ENCODE data around the gene TTC22. TPM values are rescaled to one million over a fixed set of nuclear protein-coding genes. Genes with fewer than 3 reads are reported as not detected.

TTC22 gene
- total RNA-seq, 1 experiment from 2014 or later: 1.8 TPM

DNA sequence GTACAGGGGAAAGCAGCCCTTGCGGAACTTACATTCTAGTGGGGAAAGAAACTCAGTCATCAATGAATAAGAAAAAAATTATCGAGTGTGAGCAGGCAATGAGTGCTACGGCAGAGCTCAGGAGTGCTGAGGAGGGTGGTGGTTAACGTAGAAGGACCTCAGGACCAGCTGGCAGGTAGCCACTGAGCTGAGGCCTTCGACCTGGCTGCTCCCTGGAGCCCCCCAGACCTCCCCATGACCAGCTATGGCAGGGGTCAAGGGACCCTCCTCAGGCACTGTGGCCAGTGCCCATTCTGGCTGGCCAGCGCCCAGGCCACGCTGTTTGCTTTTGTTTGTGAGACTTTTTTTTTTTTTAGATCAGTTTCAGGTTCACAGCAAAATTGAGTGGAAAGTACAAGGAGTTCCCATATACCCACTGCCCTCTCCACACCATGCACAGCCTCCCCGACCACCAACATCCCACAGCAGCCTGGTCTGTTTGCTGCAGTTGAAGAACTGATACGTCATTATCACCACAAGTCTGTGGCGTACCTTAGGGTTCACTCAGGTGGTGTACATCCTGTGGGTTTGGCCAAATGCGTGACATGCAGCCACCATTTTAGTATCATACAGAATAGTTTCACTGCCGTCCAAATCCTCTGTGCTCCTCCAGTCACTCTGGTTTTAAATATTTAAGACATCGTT, 11.8 kb upstream of the TTC22 start:
- no peak for DNase-seq (ENCODE audit: low read depth, low spot score)
- no peaks in the 10 kb centered on the region for H3K27me3 ChIP-seq (ENCODE audit: insufficient read depth, low read length)
- H3K27ac ChIP-seq (ENCODE audit: low read depth, low read length): no peak overlapping the region
- POLR2A ChIA-PET: no interaction called here
- no peaks in the 10 kb centered on the region for H4K20me1 ChIP-seq (ENCODE audit: insufficient read depth)
- H3K4me2 ChIP-seq (ENCODE audit: low read length): no peak overlapping the region
- no peak overlapping the region for H3K9ac ChIP-seq (ENCODE audit: low read length)
- no peaks in the 10 kb centered on the region for H3K79me2 ChIP-seq (ENCODE audit: insufficient read depth, low read length)
- H2AFZ ChIP-seq (ENCODE audit: low read depth, low read length, poor library complexity, severe bottlenecking): no peak overlapping the region
- intact Hi-C loops (cut with micrococcal nuclease): loop anchor here (5.0 kb wide), 1 partner anchor 691 kb away; no protein-coding TSS in a partner anchor
- ATAC-seq: no peak
- no TSS peak for BruUV-seq (replicated peaks)
- H3K4me1 ChIP-seq (ENCODE audit: control insufficient read depth in 1 of 2, insufficient read depth in 2 of 2, low read length in 2 of 2): peaks cover 2 to 23% of the 10 kb centered on the region in 2 experiments; a peak in 3 of 4 replicates
- no peak for TF ChIP-seq ELF1 (IDR thresholded peaks at IDR 0.05; ENCODE audit: borderline replicate concordance, low read depth)
- TF ChIP-seq FOSL1 (IDR thresholded peaks at IDR 0.05; ENCODE audit: low read depth): no peak
- TF ChIP-seq, protein P1, sequence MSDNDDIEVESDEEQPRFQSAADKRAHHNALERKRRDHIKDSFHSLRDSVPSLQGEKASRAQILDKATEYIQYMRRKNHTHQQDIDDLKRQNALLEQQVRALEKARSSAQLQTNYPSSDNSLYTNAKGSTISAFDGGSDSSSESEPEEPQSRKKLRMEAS (IDR thresholded peaks at IDR 0.05): no peak
- TF ChIP-seq JUND (IDR thresholded peaks at IDR 0.05): no peak
- TF ChIP-seq, protein P2, sequence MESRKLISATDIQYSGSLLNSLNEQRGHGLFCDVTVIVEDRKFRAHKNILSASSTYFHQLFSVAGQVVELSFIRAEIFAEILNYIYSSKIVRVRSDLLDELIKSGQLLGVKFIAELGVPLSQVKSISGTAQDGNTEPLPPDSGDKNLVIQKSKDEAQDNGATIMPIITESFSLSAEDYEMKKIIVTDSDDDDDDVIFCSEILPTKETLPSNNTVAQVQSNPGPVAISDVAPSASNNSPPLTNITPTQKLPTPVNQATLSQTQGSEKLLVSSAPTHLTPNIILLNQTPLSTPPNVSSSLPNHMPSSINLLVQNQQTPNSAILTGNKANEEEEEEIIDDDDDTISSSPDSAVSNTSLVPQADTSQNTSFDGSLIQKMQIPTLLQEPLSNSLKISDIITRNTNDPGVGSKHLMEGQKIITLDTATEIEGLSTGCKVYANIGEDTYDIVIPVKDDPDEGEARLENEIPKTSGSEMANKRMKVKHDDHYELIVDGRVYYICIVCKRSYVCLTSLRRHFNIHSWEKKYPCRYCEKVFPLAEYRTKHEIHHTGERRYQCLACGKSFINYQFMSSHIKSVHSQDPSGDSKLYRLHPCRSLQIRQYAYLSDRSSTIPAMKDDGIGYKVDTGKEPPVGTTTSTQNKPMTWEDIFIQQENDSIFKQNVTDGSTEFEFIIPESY (IDR thresholded peaks at IDR 0.05; ENCODE audit: extremely low read depth, insufficient replicate concordance, low read length): no peak
- TF ChIP-seq TCF7L2 (IDR thresholded peaks at IDR 0.05; ENCODE audit: borderline replicate concordance, extremely low read depth, insufficient read depth, insufficient read length): no peak
- no peak for TF ChIP-seq SIN3A (IDR thresholded peaks at IDR 0.05; ENCODE audit: low read depth)
- TF ChIP-seq RAD21 (IDR thresholded peaks at IDR 0.05; ENCODE audit: low read depth): no peak
- TF ChIP-seq SP1 (IDR thresholded peaks at IDR 0.05; ENCODE audit: low read depth): no peak
- TF ChIP-seq, protein P3, sequence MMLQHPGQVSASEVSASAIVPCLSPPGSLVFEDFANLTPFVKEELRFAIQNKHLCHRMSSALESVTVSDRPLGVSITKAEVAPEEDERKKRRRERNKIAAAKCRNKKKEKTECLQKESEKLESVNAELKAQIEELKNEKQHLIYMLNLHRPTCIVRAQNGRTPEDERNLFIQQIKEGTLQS (IDR thresholded peaks at IDR 0.05): no peak
- TF ChIP-seq POLR2AphosphoS5 (IDR thresholded peaks at IDR 0.05; ENCODE audit: low read depth, low read length): no peak
- no peak for TF ChIP-seq EGR1 (IDR thresholded peaks at IDR 0.05; ENCODE audit: low read depth)
- TF ChIP-seq ZNF274 (IDR thresholded peaks at IDR 0.05; ENCODE audit: low read depth, low read length): no peak
- no peaks in the 10 kb centered on the region for H3K9me2 ChIP-seq (ENCODE audit: insufficient read depth)
- H3K4me3 ChIP-seq (replicated peaks in 1 of 2; ENCODE audit: low read depth in 1 of 2, low read length in 2 of 2): no peak overlapping the region
- H3K9me3 ChIP-seq (ENCODE audit: control insufficient read depth in 1 of 2, insufficient read depth in 1 of 2, low read depth in 1 of 2, low read length in 2 of 2): no peaks in the 10 kb centered on the region
- RAD21 ChIA-PET (ENCODE audit: low non-redundant PET in 1 of 2, low total read pairs in 2 of 2, uncharacterized antibody in 2 of 2, unreplicated experiment in 2 of 2): no interaction called here
- H3K36me3 ChIP-seq (ENCODE audit: control insufficient read depth in 1 of 2, insufficient read depth in 2 of 2, low read length in 2 of 2): no peaks in the 10 kb centered on the region
- CTCF ChIA-PET: no interaction called here
